Activated naive CD8-positive, alpha-beta T cell (primary cell): Measurements from ENCODE around the gene ANKRD1.

Experiments used
- H3K27ac Mint-ChIP-seq: one replicate; pipeline ENCODE4 v1.8.0; 2021; ENCODE audit warnings: mixed read lengths
- H3K27me3 Mint-ChIP-seq: one replicate; pipeline ENCODE4 v1.8.0; 2021; ENCODE audit warnings: mixed read lengths
- H3K36me3 Mint-ChIP-seq: one replicate; pipeline ENCODE4 v1.8.0; 2021; ENCODE audit warnings: mixed read lengths
- H3K4me1 Mint-ChIP-seq: one replicate; pipeline ENCODE4 v1.8.0; 2021; ENCODE audit warnings: low read depth, mixed read lengths
- H3K4me3 Mint-ChIP-seq: one replicate; pipeline ENCODE4 v1.8.0; 2021; ENCODE audit warnings: mild to moderate bottlenecking, mixed read lengths
- H3K9me3 Mint-ChIP-seq: one replicate; pipeline ENCODE4 v1.8.0; 2021; ENCODE audit warnings: low read depth, mixed read lengths

Gene ANKRD1

GRCh38 chr10:90920986-90921666 is at the start of gene ANKRD1:
Gene ANKRD1, minus strand, starts transcription at chr10:90921087. Its CDS starts 60 bp downstream, at chr10:90921027.
- no peak within 1 kb of the TSS for H3K27ac Mint-ChIP-seq

GRCh38 chr10:90969947-90970673 is 49.2 kb upstream of the ANKRD1 start:
- no peak overlapping the region for H3K4me3 Mint-ChIP-seq
- no peak overlapping the region for H3K27ac Mint-ChIP-seq
- H3K27me3 Mint-ChIP-seq = no peaks in the 10 kb centered on the region
- H3K9me3 Mint-ChIP-seq = no peaks in the 10 kb centered on the region
- H3K4me1 Mint-ChIP-seq = no peaks in the 10 kb centered on the region
- no peaks in the 10 kb centered on the region for H3K36me3 Mint-ChIP-seq

More at GRCh38 chr10:90920986-90921666, at the start of gene ANKRD1:
- H3K4me3 Mint-ChIP-seq = no peak within 1 kb of the TSS
- H3K36me3 Mint-ChIP-seq = peaks cover 2% of the 10 kb centered on the region
- no peaks in the 10 kb centered on the region for H3K4me1 Mint-ChIP-seq
- peaks cover 7% of the 10 kb centered on the region for H3K27me3 Mint-ChIP-seq
- no peaks in the 10 kb centered on the region for H3K9me3 Mint-ChIP-seq

- Mint-ChIP-seq H3K4me3 (no peak overlapping the region), H3K4me1 (no peaks in the 10 kb centered on the region), H3K36me3 (no peaks in the 10 kb centered on the region), H3K27ac (no peak overlapping the region), H3K27me3 (no peaks in the 10 kb centered on the region), H3K9me3 (no peaks in the 10 kb centered on the region)
Measured at GRCh38 chr10:90969121-90969534, 48.2 kb upstream of the ANKRD1 start.

GRCh38 chr10:90968328-90969081 is 47.6 kb upstream of the ANKRD1 start:
- Mint-ChIP-seq H3K27me3 (no peaks in the 10 kb centered on the region), H3K36me3 (no peaks in the 10 kb centered on the region)

DNA sequence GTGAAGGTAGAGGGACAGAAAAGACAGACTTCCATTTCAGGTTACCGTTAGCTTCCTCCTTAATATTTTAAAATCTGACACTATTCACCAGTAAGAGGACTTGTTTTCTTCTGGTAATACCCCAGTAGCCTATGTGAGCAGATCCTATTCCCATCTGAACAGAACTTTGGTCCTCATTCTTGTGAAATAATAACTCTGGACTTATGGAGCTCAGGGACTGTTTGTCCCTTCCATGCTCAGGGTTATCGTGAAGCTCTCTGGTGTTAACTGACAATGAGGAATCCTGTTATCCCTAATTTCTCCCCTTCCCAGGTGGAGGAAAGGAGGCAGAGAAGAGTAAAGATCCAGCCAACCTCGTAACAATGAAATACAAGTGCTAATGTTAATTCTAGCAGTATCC is 47.0 kb upstream of the ANKRD1 start:
- Mint-ChIP-seq H3K27ac (no peak overlapping the region), H3K9me3 (no peaks in the 10 kb centered on the region), H3K4me1 (no peaks in the 10 kb centered on the region), H3K27me3 (no peaks in the 10 kb centered on the region), H3K36me3 (no peaks in the 10 kb centered on the region), H3K4me3 (no peak overlapping the region)

More at GRCh38 chr10:90968328-90969081, 47.6 kb upstream of the ANKRD1 start:
- H3K27ac Mint-ChIP-seq = no peak overlapping the region
- H3K4me3 Mint-ChIP-seq = no peak overlapping the region
- H3K4me1 Mint-ChIP-seq = no peaks in the 10 kb centered on the region
- H3K9me3 Mint-ChIP-seq = no peaks in the 10 kb centered on the region

DNA sequence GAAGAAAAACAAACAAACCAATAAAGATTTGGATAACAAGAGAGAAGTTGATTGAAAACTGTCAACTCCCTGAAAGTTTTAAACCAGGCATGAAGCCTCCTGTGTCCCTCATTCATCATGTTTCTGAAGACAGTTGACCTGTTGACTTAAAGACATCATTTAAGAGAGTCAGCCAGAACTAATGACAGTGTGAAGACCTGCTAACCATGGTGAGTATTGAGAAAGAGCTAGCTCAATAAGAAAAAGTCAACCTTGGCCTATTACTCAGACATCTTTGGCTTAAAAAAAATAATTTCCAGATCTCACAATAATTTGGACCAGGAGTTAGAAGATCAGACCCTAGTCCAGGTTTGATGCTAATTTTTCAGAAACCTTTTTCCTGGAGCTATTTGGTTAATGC is 45.3 kb upstream of the ANKRD1 start:
- H3K36me3 Mint-ChIP-seq = no peaks in the 10 kb centered on the region
- no peaks in the 10 kb centered on the region for H3K27me3 Mint-ChIP-seq
- H3K4me1 Mint-ChIP-seq = no peaks in the 10 kb centered on the region
- no peak overlapping the region for H3K27ac Mint-ChIP-seq
- H3K9me3 Mint-ChIP-seq = no peaks in the 10 kb centered on the region
- H3K4me3 Mint-ChIP-seq = no peak overlapping the region

DNA sequence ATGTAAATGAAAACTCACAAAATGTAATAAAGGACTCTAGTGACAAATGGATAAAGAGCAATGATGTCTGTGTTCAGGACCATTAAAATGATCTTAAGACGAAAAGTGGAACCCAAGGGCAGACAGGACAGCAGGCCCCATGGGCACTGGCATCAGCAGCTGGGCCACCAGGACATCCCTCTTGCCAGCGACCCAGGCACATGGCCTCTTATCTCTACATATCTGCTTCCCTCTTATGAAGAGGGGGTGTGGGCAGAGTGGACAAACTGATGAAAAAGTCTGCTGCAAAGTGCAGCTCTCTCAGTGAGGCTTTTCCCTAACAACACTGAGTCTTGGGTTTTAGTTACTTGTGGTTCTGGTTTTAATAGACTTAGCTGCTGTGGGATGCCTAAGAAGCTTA is 44.8 kb upstream of the ANKRD1 start:
- H3K36me3 Mint-ChIP-seq = no peaks in the 10 kb centered on the region
- H3K4me3 Mint-ChIP-seq = no peak overlapping the region
- H3K27ac Mint-ChIP-seq = no peak overlapping the region
- no peaks in the 10 kb centered on the region for H3K27me3 Mint-ChIP-seq
- H3K9me3 Mint-ChIP-seq = no peaks in the 10 kb centered on the region
- no peaks in the 10 kb centered on the region for H3K4me1 Mint-ChIP-seq

DNA sequence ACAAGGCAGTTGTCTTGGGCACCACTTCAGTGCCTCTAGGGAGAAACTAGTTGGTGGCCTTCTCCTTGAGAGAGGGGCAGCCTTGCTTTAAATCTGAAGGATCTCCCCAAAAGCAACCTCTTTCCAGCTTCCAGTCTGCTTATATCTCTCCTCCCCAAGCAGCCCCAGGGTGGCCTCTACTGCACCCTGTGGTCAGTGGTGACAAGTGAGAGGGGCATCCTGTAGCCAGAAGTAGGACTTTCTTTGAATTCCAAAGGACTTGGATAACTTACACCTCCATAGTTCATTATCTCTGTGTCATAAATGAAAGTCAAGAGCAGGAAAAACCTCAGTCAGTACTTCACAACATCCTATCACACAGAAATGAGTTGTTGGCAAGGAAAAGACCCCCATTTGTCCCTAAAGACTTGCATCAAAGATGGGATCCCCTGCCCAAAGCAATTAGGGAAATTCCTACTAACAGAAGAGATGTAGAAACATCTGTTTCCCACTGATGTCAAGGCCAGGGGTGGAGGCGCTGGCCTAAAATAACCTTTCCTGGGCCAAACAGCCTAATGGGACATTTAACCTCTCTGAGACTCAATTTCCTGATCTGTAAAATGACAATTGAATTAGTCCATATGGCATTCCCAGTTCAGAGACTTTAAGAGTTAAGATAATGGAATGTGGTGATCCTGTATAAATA is 44.0 kb upstream of the ANKRD1 start:
- H3K9me3 Mint-ChIP-seq = no peaks in the 10 kb centered on the region
- H3K36me3 Mint-ChIP-seq = no peaks in the 10 kb centered on the region

DNA sequence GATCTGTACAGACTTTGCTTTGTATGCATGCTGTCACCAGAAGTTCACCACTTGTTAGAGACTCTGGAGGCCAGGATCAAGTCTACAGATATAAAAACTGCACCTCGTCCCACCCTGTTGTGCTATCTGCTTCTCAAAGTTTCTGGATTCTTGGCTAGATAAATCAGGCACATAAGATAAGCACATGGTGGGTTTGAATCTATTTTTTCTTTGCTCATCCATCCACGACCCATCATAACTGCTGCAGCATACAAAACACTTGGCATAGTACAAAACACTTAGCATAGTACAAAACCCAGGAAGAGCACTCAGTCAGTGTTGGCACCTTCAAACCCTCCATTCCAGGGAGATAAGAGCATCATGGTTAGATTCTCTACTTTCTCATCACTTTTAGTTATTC is 42.4 kb upstream of the ANKRD1 start:
- H3K27ac Mint-ChIP-seq = no peak overlapping the region
- H3K27me3 Mint-ChIP-seq = no peaks in the 10 kb centered on the region
- H3K9me3 Mint-ChIP-seq = no peaks in the 10 kb centered on the region
- H3K36me3 Mint-ChIP-seq = no peaks in the 10 kb centered on the region
- H3K4me1 Mint-ChIP-seq = no peaks in the 10 kb centered on the region
- H3K4me3 Mint-ChIP-seq = no peak overlapping the region

More for the DNA sequence above, 44.0 kb upstream of the ANKRD1 start:
- H3K27ac Mint-ChIP-seq = no peak overlapping the region
- H3K4me3 Mint-ChIP-seq = no peak overlapping the region
- no peaks in the 10 kb centered on the region for H3K4me1 Mint-ChIP-seq
- H3K27me3 Mint-ChIP-seq = no peaks in the 10 kb centered on the region

DNA sequence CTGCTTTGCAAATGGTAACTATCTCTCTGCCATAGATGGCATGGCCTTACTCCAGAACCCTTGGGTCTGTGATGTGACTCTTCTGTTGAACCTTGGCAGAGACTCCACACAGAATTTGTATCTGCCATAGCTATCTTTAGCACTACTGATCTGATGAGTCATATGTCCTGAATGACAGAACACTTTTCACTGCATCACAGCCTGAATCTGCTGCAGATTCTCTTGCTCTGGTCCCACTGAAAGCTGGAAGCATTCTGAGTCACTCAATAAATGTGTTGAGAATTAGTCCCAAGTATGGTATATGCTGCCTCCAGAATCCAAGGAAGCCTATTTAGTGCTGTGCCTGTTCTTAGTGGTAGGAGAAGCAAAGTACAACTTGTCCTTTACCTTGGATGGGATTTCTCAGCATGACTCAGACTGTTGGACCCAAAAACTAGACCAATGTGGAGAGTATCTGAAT is 39.5 kb upstream of the ANKRD1 start:
- Mint-ChIP-seq H3K4me1 (no peaks in the 10 kb centered on the region), H3K9me3 (no peaks in the 10 kb centered on the region), H3K36me3 (no peaks in the 10 kb centered on the region), H3K27me3 (peaks cover 2% of the 10 kb centered on the region), H3K4me3 (no peak overlapping the region), H3K27ac (no peak overlapping the region)

DNA sequence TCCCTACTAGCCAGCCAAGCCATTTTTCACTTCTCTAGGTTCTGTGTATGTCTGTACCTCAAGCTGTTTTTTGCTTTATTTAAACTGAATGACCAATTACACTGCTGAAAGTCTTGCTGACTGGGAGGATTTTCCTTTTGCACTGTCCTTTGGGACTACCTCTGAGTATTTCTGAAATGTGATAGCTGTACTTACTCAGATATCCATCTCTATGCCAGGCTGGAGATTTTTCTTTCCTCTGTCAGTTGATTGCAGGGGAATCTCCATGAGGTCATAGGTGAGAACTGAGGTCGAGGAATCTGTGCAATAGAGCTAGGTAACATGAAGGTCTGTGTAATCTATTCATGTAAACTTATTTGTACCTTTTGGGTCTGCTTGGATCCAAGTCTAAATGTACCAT is 38.9 kb upstream of the ANKRD1 start:
- H3K4me3 Mint-ChIP-seq = no peak overlapping the region
- H3K27ac Mint-ChIP-seq = no peak overlapping the region
- H3K4me1 Mint-ChIP-seq = no peaks in the 10 kb centered on the region
- no peaks in the 10 kb centered on the region for H3K36me3 Mint-ChIP-seq
- peaks cover 2% of the 10 kb centered on the region for H3K27me3 Mint-ChIP-seq
- no peaks in the 10 kb centered on the region for H3K9me3 Mint-ChIP-seq

GRCh38 chr10:90958781-90959180 is 37.9 kb upstream of the ANKRD1 start:
- no peaks in the 10 kb centered on the region for H3K9me3 Mint-ChIP-seq
- H3K4me3 Mint-ChIP-seq = no peak overlapping the region
- H3K36me3 Mint-ChIP-seq = no peaks in the 10 kb centered on the region
- H3K4me1 Mint-ChIP-seq = no peaks in the 10 kb centered on the region
- no peak overlapping the region for H3K27ac Mint-ChIP-seq
- H3K27me3 Mint-ChIP-seq = peaks cover 2% of the 10 kb centered on the region

DNA sequence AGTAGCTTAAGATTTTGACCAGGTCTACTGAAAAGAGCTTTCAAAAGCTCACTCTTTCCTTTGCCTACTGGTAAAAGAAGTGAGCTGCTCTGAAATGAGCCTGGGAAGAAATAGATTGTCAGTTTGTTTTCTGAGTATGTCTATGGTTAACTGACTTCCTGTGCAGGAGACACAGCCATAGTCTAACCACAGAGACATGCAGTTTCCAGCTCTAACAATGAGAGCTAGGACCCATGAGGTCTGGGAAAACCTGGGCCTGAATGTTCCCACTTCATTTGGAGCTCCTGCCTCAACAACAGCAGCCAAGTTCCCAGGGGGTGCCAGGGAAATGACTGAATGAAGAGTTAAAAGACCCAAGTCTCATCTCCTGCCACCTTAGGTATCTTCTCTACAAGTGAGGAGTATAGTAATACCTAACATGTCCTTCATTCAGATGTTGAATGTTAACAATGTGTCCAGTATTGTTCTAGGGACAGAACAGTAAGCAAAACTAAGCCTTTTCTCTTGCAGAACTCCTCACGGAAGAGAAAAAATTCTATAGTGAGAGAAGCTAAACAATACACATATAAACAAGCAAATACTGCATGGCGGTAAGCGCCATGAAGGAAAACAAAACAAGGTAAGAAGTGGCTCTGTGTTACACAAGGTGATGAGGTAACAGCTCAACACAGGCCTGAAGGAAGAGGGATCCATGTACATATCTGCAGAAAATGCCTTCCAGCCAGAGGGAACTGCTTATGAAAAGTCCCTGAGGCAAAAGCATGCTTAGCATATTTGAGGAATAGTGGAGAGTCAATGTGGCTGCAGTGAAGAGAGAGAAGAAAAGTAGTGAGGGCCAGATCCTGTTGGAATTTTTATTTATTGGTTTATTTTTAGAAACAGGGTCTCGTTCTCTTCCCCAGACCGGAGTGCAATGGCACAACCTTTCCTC is 26.4 kb upstream of the ANKRD1 start:
- H3K9me3 Mint-ChIP-seq = no peaks in the 10 kb centered on the region
- no peaks in the 10 kb centered on the region for H3K27me3 Mint-ChIP-seq
- H3K4me3 Mint-ChIP-seq = no peak overlapping the region
- H3K36me3 Mint-ChIP-seq = no peaks in the 10 kb centered on the region
- H3K27ac Mint-ChIP-seq = no peak overlapping the region
- H3K4me1 Mint-ChIP-seq = peaks cover 9% of the 10 kb centered on the region
